CD4-positive, alpha-beta T cell (primary cell): ENCODE results near the gene SELENON. TPM values are rescaled to one million over a fixed set of nuclear protein-coding genes. Genes with fewer than 3 reads are reported as not detected.

Experiments
- ATAC-seq: fragments of 200-7000 bp; cut with Tn5 transposase; one replicate; pipeline ENCODE4 v1.10.0; 2022; ENCODE audit warnings: mild to moderate bottlenecking; ENCODE audit not compliant: poor library complexity
- CTCF ChIA-PET: fragments of 350-600 bp; sonication (Branson Sonifier 250); formaldehyde crosslinking; loops from one replicate; lab custom pipeline; 2021; ENCODE audit warnings: antibody characterized with exemption, inconsistent platforms; lab: Charles Lee
- POLR2A ChIA-PET: fragments of 350-600 bp; sonication (Branson Sonifier 250); formaldehyde crosslinking; loops from one replicate; lab custom pipeline; 2021; ENCODE audit warnings: antibody characterized with exemption, inconsistent platforms; lab: Charles Lee
- DNase-seq, 14 experiments: peaks; one replicate each; pipeline ENCODE4 v3.0.0-alpha.2; 2013 to 2020; ENCODE audit warnings: mixed read lengths in 2 of 14
- H3K27ac ChIP-seq, 2 donors: one replicate each; pipeline versions ENCODE4 v1.5.1 to v1.7.0; 2013; ENCODE audit warnings: low read length in 2 of 2, low read depth in 1 of 2, mild to moderate bottlenecking in 1 of 2
- H3K27me3 ChIP-seq, 2 experiments: 1 replicate in 1 of 2; 2 replicates in 1 of 2; pipeline versions ENCODE4 v1.6.1 to v1.7.0; 2013; ENCODE audit warnings: low read length in 2 of 2, control low read depth in 1 of 2, mild to moderate bottlenecking in 1 of 2, moderate library complexity in 1 of 2; ENCODE audit not compliant: insufficient read depth in 2 of 2, control insufficient read depth in 1 of 2
- H3K36me3 ChIP-seq: one replicate; pipeline ENCODE4 v1.6.1; 2013; ENCODE audit warnings: low read length, control low read depth; ENCODE audit not compliant: insufficient read depth
- H3K4me1 ChIP-seq: one replicate; pipeline ENCODE4 v1.6.1; 2013; ENCODE audit warnings: low read length, control low read depth; ENCODE audit not compliant: insufficient read depth
- H3K4me3 ChIP-seq: one replicate; pipeline ENCODE4 v1.5.1; 2013; ENCODE audit warnings: mild to moderate bottlenecking, low read length, moderate library complexity
- H3K9me3 ChIP-seq, 2 experiments: 1 replicate in 1 of 2; 2 replicates in 1 of 2; pipeline versions ENCODE4 v1.6.1 to v1.7.0; 2013; ENCODE audit warnings: low read length in 2 of 2, mild to moderate bottlenecking in 2 of 2, control low read depth in 1 of 2, moderate library complexity in 1 of 2; ENCODE audit not compliant: control insufficient read depth in 1 of 2, insufficient read depth in 1 of 2
- H3K27ac Mint-ChIP-seq: one replicate; pipeline ENCODE4 v1.8.0; 2020; ENCODE audit warnings: mixed read lengths
- H3K27me3 Mint-ChIP-seq: one replicate; pipeline ENCODE4 v1.8.0; 2021; ENCODE audit warnings: mixed read lengths
- H3K36me3 Mint-ChIP-seq: one replicate; pipeline ENCODE4 v1.8.0; 2021; ENCODE audit warnings: low read depth, mixed read lengths
- H3K4me1 Mint-ChIP-seq: one replicate; pipeline ENCODE4 v1.8.0; 2021; ENCODE audit warnings: low read depth, mixed read lengths
- H3K4me3 Mint-ChIP-seq: one replicate; pipeline ENCODE4 v1.8.0; 2020; ENCODE audit warnings: mild to moderate bottlenecking, mixed read lengths
- H3K9me3 Mint-ChIP-seq: one replicate; pipeline ENCODE4 v1.8.0; 2020; ENCODE audit warnings: mixed read lengths
- intact Hi-C, 2 experiments: fragments of 100-400 bp; cut with DNase I in 1 of 2; cut with micrococcal nuclease in 1 of 2; formaldehyde crosslinking; loops; one replicate each; pipeline versions ENCODE4 v1.15.1 to v1.9.0; 2023 to 2025; cut with DNase I, micrococcal nuclease
- total RNA-seq, 174 experiments: library from RNA in 2 of 174; stranded (reverse) in 2 of 174; gene quantifications; one replicate each; pipeline ENCODE4 v1.2.3 and lab custom pipeline; 2021 to 2026
- TF ChIP-seq, protein P1 (sequence below): fragments of 200-600 bp; IDR thresholded peaks from one replicate; pipeline ENCODE4 v1.8.0; 2022; ENCODE audit warnings: antibody characterized with exemption, mild to moderate bottlenecking

The SELENON gene
- total RNA-seq, 2 experiments from 2014 or later = 25.3 to 25.7 TPM

GRCh38 chr1:25793585-25794170 is 6.3 kb upstream of the SELENON start:
- CTCF ChIA-PET = interaction anchor here (1.1 to 1.6 kb wide), 3 partner anchors 18 to 185 kb away, joined by 3 to 6 read pairs (median 4); no protein-coding TSS in a partner anchor
- H3K27ac ChIP-seq = peak overlapping the region in 1 of 2 donors; percentile 2
- Mint-ChIP-seq H3K4me3 (no peak overlapping the region), H3K27ac (peak overlapping the region; percentile 89), H3K4me1 (peaks cover 47% of the 10 kb centered on the region), H3K9me3 (no peaks in the 10 kb centered on the region), H3K27me3 (no peaks in the 10 kb centered on the region), H3K36me3 (peaks cover 27% of the 10 kb centered on the region)
- H3K4me3 ChIP-seq = no peak overlapping the region
- POLR2A ChIA-PET = interaction anchor here (0.6 to 2.1 kb wide), 6 partner anchors 19 to 222 kb away, joined by 3 to 6 read pairs (median 4); partner anchors contain the start of gene MTFR1L
- H3K9me3 ChIP-seq = no peaks in the 10 kb centered on the region
- H3K27me3 ChIP-seq = no peaks in the 10 kb centered on the region
- H3K36me3 ChIP-seq = peaks cover 15% of the 10 kb centered on the region
- DNase-seq (no peak), ATAC-seq (no peak)
- intact Hi-C loops = no loop called here
- peaks cover 39% of the 10 kb centered on the region for H3K4me1 ChIP-seq
- TF ChIP-seq, protein P1, sequence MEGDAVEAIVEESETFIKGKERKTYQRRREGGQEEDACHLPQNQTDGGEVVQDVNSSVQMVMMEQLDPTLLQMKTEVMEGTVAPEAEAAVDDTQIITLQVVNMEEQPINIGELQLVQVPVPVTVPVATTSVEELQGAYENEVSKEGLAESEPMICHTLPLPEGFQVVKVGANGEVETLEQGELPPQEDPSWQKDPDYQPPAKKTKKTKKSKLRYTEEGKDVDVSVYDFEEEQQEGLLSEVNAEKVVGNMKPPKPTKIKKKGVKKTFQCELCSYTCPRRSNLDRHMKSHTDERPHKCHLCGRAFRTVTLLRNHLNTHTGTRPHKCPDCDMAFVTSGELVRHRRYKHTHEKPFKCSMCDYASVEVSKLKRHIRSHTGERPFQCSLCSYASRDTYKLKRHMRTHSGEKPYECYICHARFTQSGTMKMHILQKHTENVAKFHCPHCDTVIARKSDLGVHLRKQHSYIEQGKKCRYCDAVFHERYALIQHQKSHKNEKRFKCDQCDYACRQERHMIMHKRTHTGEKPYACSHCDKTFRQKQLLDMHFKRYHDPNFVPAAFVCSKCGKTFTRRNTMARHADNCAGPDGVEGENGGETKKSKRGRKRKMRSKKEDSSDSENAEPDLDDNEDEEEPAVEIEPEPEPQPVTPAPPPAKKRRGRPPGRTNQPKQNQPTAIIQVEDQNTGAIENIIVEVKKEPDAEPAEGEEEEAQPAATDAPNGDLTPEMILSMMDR = no peak

DNA sequence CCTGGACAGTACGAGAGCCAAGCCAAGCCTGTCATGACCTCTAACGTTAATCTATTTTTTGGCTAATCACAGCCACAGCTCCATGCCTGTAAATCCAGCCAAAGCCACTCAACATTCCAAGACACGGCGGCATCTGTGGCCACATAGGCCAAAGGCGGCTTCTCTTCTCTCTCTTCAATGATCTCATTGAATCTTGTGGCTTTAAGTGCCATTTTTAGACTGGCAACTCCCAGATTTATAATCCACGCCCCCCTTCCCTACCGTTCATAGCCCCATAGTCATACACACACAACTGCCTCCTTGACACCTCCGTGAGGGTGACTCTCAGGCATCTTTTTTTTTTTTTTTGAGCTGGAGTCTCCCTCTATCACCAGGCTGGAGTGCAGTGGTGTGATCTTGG is 5.7 kb upstream of the SELENON start:
- H3K4me3 ChIP-seq = no peak overlapping the region
- H3K36me3 ChIP-seq = peaks cover 13% of the 10 kb centered on the region
- no peaks in the 10 kb centered on the region for H3K9me3 ChIP-seq
- DNase-seq = no peak
- peak overlapping the region in 1 of 2 donors; percentile 2 for H3K27ac ChIP-seq
- Mint-ChIP-seq H3K4me3 (no peak overlapping the region), H3K9me3 (no peaks in the 10 kb centered on the region), H3K4me1 (peaks cover 48% of the 10 kb centered on the region), H3K27me3 (no peaks in the 10 kb centered on the region), H3K36me3 (peaks cover 27% of the 10 kb centered on the region), H3K27ac (peak overlapping the region; percentile 89)
- ATAC-seq = no peak
- H3K27me3 ChIP-seq = no peaks in the 10 kb centered on the region
- intact Hi-C loops = no loop called here
- TF ChIP-seq, protein P1 = no peak
- ChIA-PET CTCF (interaction anchor here (1.5 to 1.6 kb wide), 2 partner anchors 19 to 186 kb away, joined by 4 to 6 read pairs; no protein-coding TSS in a partner anchor), POLR2A (interaction anchor here (0.7 to 1.4 kb wide), 4 partner anchors 19 to 1801 kb away, joined by 3 to 6 read pairs (median 4); no protein-coding TSS in a partner anchor)
- H3K4me1 ChIP-seq = peaks cover 45% of the 10 kb centered on the region

DNA sequence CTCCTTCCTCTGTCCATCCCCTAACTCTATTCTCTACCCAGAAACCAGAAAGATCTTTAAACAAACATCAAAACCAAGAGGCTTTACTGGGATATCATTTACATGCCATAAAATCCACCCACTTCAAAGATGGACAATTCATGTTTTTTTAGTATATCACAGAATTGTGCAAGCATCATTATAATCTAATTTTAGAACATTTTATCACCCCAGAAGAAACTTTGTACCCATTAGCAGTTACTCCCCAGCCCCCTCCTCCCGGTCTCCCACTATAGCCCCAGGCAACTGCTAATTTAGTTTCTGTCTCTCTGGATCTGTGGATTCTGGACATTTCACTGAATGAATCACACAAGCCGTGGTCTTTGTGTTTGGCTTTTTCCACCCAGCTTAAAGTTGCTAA is 4.8 kb upstream of the SELENON start:
- Histone ChIP-seq H3K27ac (no peak overlapping the region), H3K36me3 (peaks cover 4% of the 10 kb centered on the region), H3K4me3 (no peak overlapping the region), H3K27me3 (no peaks in the 10 kb centered on the region), H3K4me1 (peaks cover 51% of the 10 kb centered on the region), H3K9me3 (no peaks in the 10 kb centered on the region)
- no peak overlapping the region for H3K4me3 Mint-ChIP-seq
- H3K9me3 Mint-ChIP-seq = no peaks in the 10 kb centered on the region
- intact Hi-C loops = loop anchor here (1.0 to 5.0 kb wide), 3 partner anchors 98 to 253 kb away; partner anchors contain the start of gene LDLRAP1 (in 1 of the 2)
- no peak for ATAC-seq
- H3K27ac Mint-ChIP-seq = peak overlapping the region; percentile 89
- peaks cover 22% of the 10 kb centered on the region for H3K36me3 Mint-ChIP-seq
- CTCF ChIA-PET = interaction anchor here (2.0 kb wide), 1 partner anchor 187 kb away, joined by 8 read pairs; no protein-coding TSS in a partner anchor
- no peak for DNase-seq
- H3K27me3 Mint-ChIP-seq = no peaks in the 10 kb centered on the region
- H3K4me1 Mint-ChIP-seq = peaks cover 53% of the 10 kb centered on the region
- TF ChIP-seq, protein P1 = no peak
- POLR2A ChIA-PET = interaction anchor here (1.8 kb wide), 1 partner anchor 20 kb away, joined by 16 read pairs; no protein-coding TSS in a partner anchor
